Body of pancreas (tissue), 4 donors: ENCODE measurements around the gene HS6ST2. TPM values are rescaled to one million over a fixed set of nuclear protein-coding genes. Genes with fewer than 3 reads are reported as not detected.

Experiments used
- ATAC-seq: fragments of 150-250 bp; one replicate; pipeline ENCODE4 v1.9.1; 2016
- DNase-seq, 4 donors: peaks; one replicate each; pipeline ENCODE4 v3.0.0-alpha.2; 2019
- H3K27ac ChIP-seq, 4 donors: fragments of 200-600 bp; sonication (generic); 1 replicate in 3 of 4; 2 replicates in 1 of 4; pipeline versions ENCODE4 v1.5.1 to v1.6.1; 2016 to 2019; ENCODE audit warnings: mild to moderate bottlenecking in 1 of 4, mixed read lengths in 1 of 4, moderate library complexity in 1 of 4
- H3K27me3 ChIP-seq, 2 donors: fragments of 200-600 bp; sonication (generic); one replicate each; pipeline ENCODE4 v1.6.0; 2016; ENCODE audit warnings: mild to moderate bottlenecking in 1 of 2
- H3K36me3 ChIP-seq, 2 donors: fragments of 200-600 bp; sonication (generic); replicated peaks in 1 of 2; 2 replicates each; pipeline ENCODE4 v1.5.1; 2016; ENCODE audit warnings: low read depth in 2 of 2; ENCODE audit not compliant: insufficient read depth in 1 of 2
- H3K4me1 ChIP-seq: fragments of 200-600 bp; sonication (generic); one replicate; pipeline ENCODE4 v1.6.0; 2016
- H3K4me3 ChIP-seq, 2 donors: fragments of 200-600 bp; sonication (generic); 1 replicate in 1 of 2; 2 replicates in 1 of 2; pipeline ENCODE4 v1.5.1; 2016 to 2019
- H3K9me3 ChIP-seq, 3 donors: fragments of 200-600 bp; sonication (generic); 1 replicate in 2 of 3; 2 replicates in 1 of 3; pipeline ENCODE4 v1.5.1; 2016
- CTCF ChIP-seq, 7 experiments: fragments of 450-650 bp in 4 of 7; fragments of 200-600 bp in 3 of 7; sonication (generic) in 3 of 7; IDR thresholded peaks; one replicate each; pipeline ENCODE4 v1.5.1; 2016 to 2019; ENCODE audit warnings: antibody characterized with exemption in 7 of 7
- POLR2A ChIP-seq, 3 donors: fragments of 450-650 bp; IDR thresholded peaks; one replicate each; pipeline ENCODE4 v1.6.1; 2016; ENCODE audit warnings: antibody characterized with exemption in 3 of 3, mild to moderate bottlenecking in 2 of 3
- WGBS, 2 donors: methylation state at CpG; one replicate each; pipeline ENCODE4 v1.1.5; 2017; 5-methylcytosine and 5-hydroxymethylcytosine counted together
- intact Hi-C: fragments of 100-400 bp; cut with DNase I; formaldehyde crosslinking; loops from one replicate; pipeline ENCODE4 v1.15.1; 2023
- total RNA-seq, 2 donors: library from RNA; depleted of rRNA; stranded (reverse); fragments of >200 nt; gene quantifications; one replicate each; pipeline ENCODE4 v1.1.0, GENCODE V29; 2016

Gene HS6ST2
- total RNA-seq, 2 donors from 2014 or later = 2.6 to 5.3 TPM

DNA sequence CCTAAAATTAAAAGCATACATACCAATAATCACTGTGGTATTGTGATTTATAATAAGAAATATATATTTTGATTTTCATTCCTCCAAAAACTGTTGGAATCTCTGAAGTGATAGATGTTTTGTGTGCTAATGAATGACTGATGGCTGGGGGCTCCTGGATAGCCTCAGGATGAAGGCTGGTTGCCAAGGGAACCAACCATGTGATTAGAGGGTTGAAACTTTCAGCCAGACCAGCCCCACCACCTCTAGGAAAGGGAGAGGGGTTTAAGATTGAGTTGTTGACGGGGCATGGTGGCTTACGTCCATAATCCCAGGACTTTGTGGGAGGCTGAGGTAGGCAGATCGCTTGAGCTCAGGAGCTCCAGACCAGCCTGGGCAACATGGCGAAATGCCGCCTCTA lies 34.0 kb downstream of the HS6ST2 start:
- TF ChIP-seq CTCF (IDR thresholded peaks at IDR 0.05) = no peak
- no peak for TF ChIP-seq POLR2A (IDR thresholded peaks at IDR 0.05)
- DNase-seq (no peak), ATAC-seq (no peak)
- Histone ChIP-seq H3K9me3 (no peaks in the 10 kb centered on the region), H3K4me3 (no peak overlapping the region), H3K27ac (no peak overlapping the region), H3K27me3 (no peaks in the 10 kb centered on the region), H3K4me1 (no peaks in the 10 kb centered on the region), H3K36me3 (no peaks in the 10 kb centered on the region)
- 89 to 100% methylated on average over 3 of the region's 5 CpGs for WGBS, 2 donors
- intact Hi-C loops = no loop called here

GRCh38 chrX:132918523-132918922 lies 39.9 kb downstream of the HS6ST2 start:
- H3K27me3 ChIP-seq = no peaks in the 10 kb centered on the region
- no peaks in the 10 kb centered on the region for H3K9me3 ChIP-seq
- no peak for TF ChIP-seq POLR2A (IDR thresholded peaks at IDR 0.05)
- no peak for TF ChIP-seq CTCF (IDR thresholded peaks at IDR 0.05)
- intact Hi-C loops = no loop called here
- no peaks in the 10 kb centered on the region for H3K4me1 ChIP-seq
- ATAC-seq (no peak), DNase-seq (no peak)
- no peak overlapping the region for H3K27ac ChIP-seq
- no peaks in the 10 kb centered on the region for H3K36me3 ChIP-seq
- no peak overlapping the region for H3K4me3 ChIP-seq

DNA sequence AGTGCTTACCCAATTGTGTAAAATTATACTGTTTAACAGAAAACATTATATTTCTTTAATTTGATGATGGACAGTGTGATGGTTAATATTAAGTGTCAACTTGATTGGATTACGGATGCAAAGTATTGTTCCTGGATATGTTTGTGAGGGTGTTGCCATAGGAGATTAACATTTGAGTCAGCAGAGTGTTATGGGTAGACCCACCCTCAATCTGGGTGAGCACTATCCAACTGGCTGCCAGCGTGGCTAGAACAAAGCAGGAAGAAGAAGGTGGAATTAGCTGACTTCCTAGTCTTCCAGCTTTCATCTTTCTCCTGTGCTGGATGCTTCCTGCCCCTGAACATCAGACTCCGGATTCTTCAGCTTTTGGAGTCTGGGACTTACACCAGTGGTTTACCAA lies 42.1 kb downstream of the HS6ST2 start:
- intact Hi-C loops = no loop called here
- no peaks in the 10 kb centered on the region for H3K4me1 ChIP-seq
- no peak for DNase-seq
- no peak overlapping the region for H3K4me3 ChIP-seq
- no peak overlapping the region for H3K27ac ChIP-seq
- WGBS, 2 donors = 79 to 91% methylated on average over 3 of the region's 3 CpGs
- H3K27me3 ChIP-seq = no peaks in the 10 kb centered on the region
- no peak for ATAC-seq
- no peaks in the 10 kb centered on the region for H3K9me3 ChIP-seq
- TF ChIP-seq POLR2A (IDR thresholded peaks at IDR 0.05) (no peak), CTCF (IDR thresholded peaks at IDR 0.05) (no peak)
- H3K36me3 ChIP-seq = no peaks in the 10 kb centered on the region

- ATAC-seq = no peak
- TF ChIP-seq CTCF (IDR thresholded peaks at IDR 0.05) (no peak), POLR2A (IDR thresholded peaks at IDR 0.05) (no peak)
- 91 to 94% methylated on average over 3 to 4 of the region's 4 CpGs for WGBS, 2 donors
- no peaks in the 10 kb centered on the region for H3K27me3 ChIP-seq
- no peaks in the 10 kb centered on the region for H3K9me3 ChIP-seq
- H3K36me3 ChIP-seq = no peaks in the 10 kb centered on the region
- H3K27ac ChIP-seq = no peak overlapping the region
- intact Hi-C loops = no loop called here
- H3K4me1 ChIP-seq = no peaks in the 10 kb centered on the region
- DNase-seq = no peak
- H3K4me3 ChIP-seq = no peak overlapping the region
These were observed 48.8 kb downstream of the HS6ST2 start for GRCh38 chrX:132909643-132910042.

DNA sequence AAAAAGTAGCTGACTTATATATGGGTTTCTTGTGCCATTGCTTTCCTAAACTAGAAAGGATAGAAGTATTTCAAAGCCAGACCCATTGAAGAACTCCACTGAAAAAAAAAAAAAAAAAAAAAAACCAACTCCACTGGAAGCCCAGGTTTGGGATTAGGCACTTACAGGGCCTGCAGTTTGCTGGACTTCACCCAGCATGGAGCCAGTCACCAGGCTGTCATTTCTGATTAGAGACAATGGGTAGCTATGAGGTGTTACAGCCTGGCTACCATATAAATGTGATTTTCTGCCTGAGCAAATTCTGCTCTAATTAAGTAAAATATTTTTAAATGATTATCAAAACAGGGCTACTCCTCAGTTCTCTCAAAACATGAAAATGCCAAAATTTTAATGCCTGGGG lies 49.5 kb downstream of the HS6ST2 start:
- Histone ChIP-seq H3K4me3 (no peak overlapping the region), H3K4me1 (no peaks in the 10 kb centered on the region), H3K36me3 (no peaks in the 10 kb centered on the region), H3K27ac (no peak overlapping the region), H3K9me3 (no peaks in the 10 kb centered on the region), H3K27me3 (no peaks in the 10 kb centered on the region)
- DNase-seq = no peak
- intact Hi-C loops = no loop called here
- no peak for ATAC-seq
- TF ChIP-seq POLR2A (IDR thresholded peaks at IDR 0.05) = no peak
- TF ChIP-seq CTCF (IDR thresholded peaks at IDR 0.05) = no peak
